Adipocyte (in vitro differentiated cells): ENCODE results near the gene DAZAP1.

Experiments
- DNase-seq: peaks from one replicate; pipeline ENCODE4 v3.0.0-alpha.2; 2015; ENCODE audit warnings: low read depth
- H3K27me3 ChIP-seq: replicated peaks from 2 replicates; pipeline ENCODE4 v1.7.0; 2013; ENCODE audit warnings: mild to moderate bottlenecking, low read length, moderate library complexity; ENCODE audit not compliant: control insufficient read depth, insufficient read depth
- H3K36me3 ChIP-seq: 2 replicates; pipeline ENCODE4 v1.7.0; 2013; ENCODE audit warnings: low read length, mild to moderate bottlenecking, moderate library complexity; ENCODE audit not compliant: control insufficient read depth, insufficient read depth, severe bottlenecking
- H3K4me1 ChIP-seq: 2 replicates; pipeline ENCODE4 v1.7.0; 2013; ENCODE audit warnings: mild to moderate bottlenecking, low read length, moderate library complexity; ENCODE audit not compliant: control insufficient read depth, insufficient read depth
- H3K4me3 ChIP-seq: 2 replicates; pipeline ENCODE4 v1.7.0; 2013; ENCODE audit warnings: mild to moderate bottlenecking, low read length, moderate library complexity
- H3K9ac ChIP-seq: 2 replicates; pipeline ENCODE4 v1.7.0; 2013; ENCODE audit warnings: mild to moderate bottlenecking, low read length, moderate library complexity
- H3K9me3 ChIP-seq: 2 replicates; pipeline ENCODE4 v1.7.0; 2013; ENCODE audit warnings: mild to moderate bottlenecking, low read length, moderate library complexity; ENCODE audit not compliant: control insufficient read depth

Gene DAZAP1

GRCh38 chr19:1451916-1452801 is 44.8 kb downstream of the DAZAP1 start:
- no peaks in the 10 kb centered on the region for H3K36me3 ChIP-seq
- no peak overlapping the region for H3K4me3 ChIP-seq
- no peaks in the 10 kb centered on the region for H3K9me3 ChIP-seq
- DNase-seq = no peak
- peaks cover 5% of the 10 kb centered on the region for H3K4me1 ChIP-seq
- peaks cover 42% of the 10 kb centered on the region for H3K27me3 ChIP-seq
- no peak overlapping the region for H3K9ac ChIP-seq

GRCh38 chr19:1452802-1453524 is 45.6 kb downstream of the DAZAP1 start:
- Histone ChIP-seq H3K36me3 (no peaks in the 10 kb centered on the region), H3K9me3 (no peaks in the 10 kb centered on the region), H3K9ac (no peak overlapping the region), H3K4me1 (peaks cover 5% of the 10 kb centered on the region), H3K4me3 (no peak overlapping the region), H3K27me3 (peaks cover 39% of the 10 kb centered on the region)
- DNase-seq = no peak

- H3K36me3 ChIP-seq = no peaks in the 10 kb centered on the region
- H3K4me3 ChIP-seq = no peak overlapping the region
- H3K9ac ChIP-seq = no peak overlapping the region
- H3K9me3 ChIP-seq = no peaks in the 10 kb centered on the region
- no peak for DNase-seq
- peaks cover 5% of the 10 kb centered on the region for H3K4me1 ChIP-seq
- H3K27me3 ChIP-seq = peaks cover 42% of the 10 kb centered on the region
These were observed 46.4 kb downstream of the DAZAP1 start for GRCh38 chr19:1453525-1454364.

GRCh38 chr19:1455002-1455335 is 47.6 kb downstream of the DAZAP1 start:
- Histone ChIP-seq H3K9ac (no peak overlapping the region), H3K27me3 (peaks cover 34% of the 10 kb centered on the region), H3K36me3 (no peaks in the 10 kb centered on the region), H3K4me3 (no peak overlapping the region), H3K9me3 (no peaks in the 10 kb centered on the region), H3K4me1 (peaks cover 5% of the 10 kb centered on the region)
- DNase-seq = no peak

GRCh38 chr19:1455336-1456120 is 48.1 kb downstream of the DAZAP1 start:
- Histone ChIP-seq H3K27me3 (peaks cover 28% of the 10 kb centered on the region), H3K4me3 (no peak overlapping the region)
- DNase-seq = peak; percentile 63

GRCh38 chr19:1456121-1456900 is 48.9 kb downstream of the DAZAP1 start:
- Histone ChIP-seq H3K36me3 (peaks cover 6% of the 10 kb centered on the region), H3K27me3 (peaks cover 21% of the 10 kb centered on the region), H3K4me1 (peaks cover 5% of the 10 kb centered on the region), H3K9ac (no peak overlapping the region), H3K4me3 (no peak overlapping the region), H3K9me3 (no peaks in the 10 kb centered on the region)
- no peak for DNase-seq

More at GRCh38 chr19:1455336-1456120, 48.1 kb downstream of the DAZAP1 start:
- H3K36me3 ChIP-seq = no peaks in the 10 kb centered on the region
- peaks cover 5% of the 10 kb centered on the region for H3K4me1 ChIP-seq
- no peaks in the 10 kb centered on the region for H3K9me3 ChIP-seq
- no peak overlapping the region for H3K9ac ChIP-seq

GRCh38 chr19:1457031-1457739 is 49.8 kb downstream of the DAZAP1 start:
- H3K9ac ChIP-seq = no peak overlapping the region
- H3K4me1 ChIP-seq = peaks cover 5% of the 10 kb centered on the region
- H3K9me3 ChIP-seq = no peaks in the 10 kb centered on the region
- no peak for DNase-seq
- no peak overlapping the region for H3K4me3 ChIP-seq
- H3K36me3 ChIP-seq = peaks cover 6% of the 10 kb centered on the region
- H3K27me3 ChIP-seq = peaks cover 16% of the 10 kb centered on the region

GRCh38 chr19:1457892-1458291 is 50.5 kb downstream of the DAZAP1 start:
- Histone ChIP-seq H3K9me3 (no peaks in the 10 kb centered on the region), H3K4me1 (peaks cover 5% of the 10 kb centered on the region), H3K9ac (no peak overlapping the region), H3K36me3 (peaks cover 6% of the 10 kb centered on the region), H3K4me3 (no peak overlapping the region), H3K27me3 (peaks cover 9% of the 10 kb centered on the region)
- DNase-seq = no peak

- Histone ChIP-seq H3K9me3 (no peaks in the 10 kb centered on the region), H3K27me3 (peaks cover 5% of the 10 kb centered on the region), H3K4me1 (no peaks in the 10 kb centered on the region), H3K36me3 (peaks cover 6% of the 10 kb centered on the region), H3K4me3 (no peak overlapping the region), H3K9ac (no peak overlapping the region)
- no peak for DNase-seq
These were observed 52.1 kb downstream of the DAZAP1 start for GRCh38 chr19:1459479-1459878.
